Mesenchymal stem cell (in vitro differentiated cells and primary cell): ENCODE measurements around the gene BRIP1.

Experiments
- DNase-seq: peaks from one replicate; pipeline ENCODE4 v3.0.0-alpha.2; 2013
- H2AFZ ChIP-seq: one replicate; pipeline ENCODE4 v1.6.1; 2013; ENCODE audit warnings: low read depth, mild to moderate bottlenecking, control low read depth, inconsistent platforms, low read length, moderate library complexity
- H2AK5ac ChIP-seq: 2 replicates; pipeline ENCODE4 v1.6.1; 2013; ENCODE audit warnings: low read length, moderate library complexity, mild to moderate bottlenecking, inconsistent platforms; ENCODE audit not compliant: severe bottlenecking
- H2BK120ac ChIP-seq: one replicate; pipeline ENCODE4 v1.6.1; 2013; ENCODE audit warnings: low read depth, mild to moderate bottlenecking, inconsistent platforms, low read length, moderate library complexity
- H2BK12ac ChIP-seq, 2 experiments: one replicate each; pipeline ENCODE4 v1.6.1; 2013; ENCODE audit warnings: inconsistent platforms in 2 of 2, low read length in 2 of 2, mild to moderate bottlenecking in 2 of 2, moderate library complexity in 2 of 2, control low read depth in 1 of 2
- H2BK15ac ChIP-seq: one replicate; pipeline ENCODE4 v1.6.1; 2013; ENCODE audit warnings: mild to moderate bottlenecking, low read depth, inconsistent platforms; ENCODE audit not compliant: poor library complexity, severe bottlenecking
- H2BK5ac ChIP-seq: 2 replicates; pipeline ENCODE4 v1.6.1; 2013; ENCODE audit warnings: low read depth, mild to moderate bottlenecking, low read length, control low read depth, inconsistent platforms; ENCODE audit not compliant: poor library complexity, severe bottlenecking
- H3K14ac ChIP-seq, 2 experiments: one replicate each; pipeline ENCODE4 v1.6.1; 2013; ENCODE audit warnings: inconsistent platforms in 2 of 2, low read length in 2 of 2, control low read depth in 1 of 2, mild to moderate bottlenecking in 1 of 2, moderate library complexity in 1 of 2
- H3K18ac ChIP-seq, 2 experiments: one replicate each; pipeline ENCODE4 v1.6.1; 2013; ENCODE audit warnings: inconsistent platforms in 2 of 2, low read length in 2 of 2, control low read depth in 1 of 2, low read depth in 1 of 2, mild to moderate bottlenecking in 1 of 2
- H3K23ac ChIP-seq, 2 experiments: one replicate each; pipeline ENCODE4 v1.6.1; 2013; ENCODE audit warnings: inconsistent platforms in 2 of 2, low read length in 2 of 2, mild to moderate bottlenecking in 2 of 2, moderate library complexity in 2 of 2, control low read depth in 1 of 2
- H3K27ac ChIP-seq: 2 replicates; pipeline ENCODE4 v1.5.1; 2013; ENCODE audit warnings: mild to moderate bottlenecking, moderate library complexity, low read length, control low read depth, inconsistent platforms; ENCODE audit not compliant: poor library complexity, severe bottlenecking
- H3K27me3 ChIP-seq, 2 experiments: 2 replicates each; pipeline versions ENCODE4 v1.6.1 to v1.7.0; 2013; ENCODE audit warnings: low read length in 2 of 2, mild to moderate bottlenecking in 2 of 2, moderate library complexity in 2 of 2, control low read depth in 1 of 2, inconsistent platforms in 1 of 2; ENCODE audit not compliant: control insufficient read depth in 1 of 2, insufficient read depth in 1 of 2
- H3K36me3 ChIP-seq, 2 experiments: 2 replicates each; pipeline versions ENCODE4 v1.6.1 to v1.7.0; 2013; ENCODE audit warnings: low read length in 2 of 2, control low read depth in 1 of 2, inconsistent platforms in 1 of 2, low read depth in 1 of 2, mild to moderate bottlenecking in 1 of 2; ENCODE audit not compliant: insufficient read depth in 2 of 2, control insufficient read depth in 1 of 2
- H3K4ac ChIP-seq, 2 experiments: one replicate each; pipeline ENCODE4 v1.6.1; 2013; ENCODE audit warnings: inconsistent platforms in 2 of 2, low read length in 2 of 2, mild to moderate bottlenecking in 2 of 2, moderate library complexity in 2 of 2, control low read depth in 1 of 2, low read depth in 1 of 2
- H3K4me1 ChIP-seq: 2 replicates; pipeline ENCODE4 v1.6.1; 2013; ENCODE audit warnings: low read depth, low read length, control low read depth; ENCODE audit not compliant: control insufficient read depth, insufficient read depth
- H3K4me2 ChIP-seq: 2 replicates; pipeline ENCODE4 v1.6.1; 2013; ENCODE audit warnings: low read length, mild to moderate bottlenecking, inconsistent platforms; ENCODE audit not compliant: poor library complexity, severe bottlenecking
- H3K4me3 ChIP-seq, 2 experiments: 2 replicates each; pipeline versions ENCODE4 v1.5.1 to v1.7.0; 2013; ENCODE audit warnings: low read length in 2 of 2, mild to moderate bottlenecking in 2 of 2, control low read depth in 1 of 2, low read depth in 1 of 2; ENCODE audit not compliant: insufficient read depth in 1 of 2
- H3K79me1 ChIP-seq: replicated peaks from 2 replicates; pipeline ENCODE4 v1.6.1; 2013; ENCODE audit warnings: mild to moderate bottlenecking, control low read depth, low read length, inconsistent platforms; ENCODE audit not compliant: poor library complexity, severe bottlenecking
- H3K9ac ChIP-seq: 2 replicates; pipeline ENCODE4 v1.7.0; 2013; ENCODE audit warnings: mild to moderate bottlenecking, low read length, moderate library complexity
- H3K9me3 ChIP-seq: 2 replicates; pipeline ENCODE4 v1.7.0; 2013; ENCODE audit warnings: mild to moderate bottlenecking, low read length; ENCODE audit not compliant: control insufficient read depth
- H4K8ac ChIP-seq: one replicate; pipeline ENCODE4 v1.6.1; 2013; ENCODE audit warnings: inconsistent platforms, mild to moderate bottlenecking, low read length, moderate library complexity
- H4K91ac ChIP-seq: one replicate; pipeline ENCODE4 v1.6.1; 2013; ENCODE audit warnings: mild to moderate bottlenecking, low read length, inconsistent platforms
- WGBS: methylation state at CpG from one replicate; pipeline ENCODE4 v1.1.7; 2013; ENCODE audit warnings: mixed read lengths; 5-methylcytosine and 5-hydroxymethylcytosine counted together

BRIP1 gene

GRCh38 chr17:61648587-61648986 is 214.7 kb downstream of the BRIP1 start:
- Histone ChIP-seq H3K27me3 (no peaks in the 10 kb centered on the region), H3K27ac (no peak overlapping the region)
- no CpG with 5 or more reads among the region's 1 CpG for WGBS

DNA sequence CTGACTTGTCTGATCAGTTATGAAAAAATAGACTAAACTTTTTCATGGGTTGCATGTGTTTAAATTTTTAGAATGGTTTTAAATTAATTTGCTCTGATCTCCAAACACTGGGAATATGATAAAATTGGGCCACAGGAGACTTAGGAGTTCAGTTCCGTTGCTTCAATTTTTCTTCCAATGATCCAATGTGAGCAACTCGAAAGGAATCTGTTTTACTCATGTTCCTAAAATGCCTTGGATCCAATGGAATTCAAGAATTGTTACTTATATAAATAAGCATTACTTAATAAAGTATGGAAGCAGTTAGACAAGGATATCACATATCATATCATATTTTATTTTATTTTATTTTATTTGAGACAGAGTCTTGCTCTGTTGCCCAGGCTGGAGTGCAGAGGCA is 216.3 kb downstream of the BRIP1 start:
- Histone ChIP-seq H3K14ac (no peak overlapping the region), H3K4me2 (no peak overlapping the region), H2BK120ac (no peak overlapping the region), H4K8ac (no peak overlapping the region), H4K91ac (no peak overlapping the region), H3K4me3 (no peak overlapping the region), H2BK12ac (no peak overlapping the region), H3K27ac (no peak overlapping the region), H3K18ac (no peak overlapping the region), H2AFZ (no peak overlapping the region), H3K23ac (no peak overlapping the region), H2BK15ac (no peak overlapping the region), H3K27me3 (no peaks in the 10 kb centered on the region), H3K4me1 (no peaks in the 10 kb centered on the region), H3K4ac (no peak overlapping the region), H3K79me1 (no peaks in the 10 kb centered on the region), H3K9ac (no peak overlapping the region), H3K9me3 (peaks cover 26% of the 10 kb centered on the region), H2AK5ac (no peak overlapping the region), H2BK5ac (no peak overlapping the region), H3K36me3 (no peaks in the 10 kb centered on the region)
- WGBS: 100% methylated on average over 1 of the region's 2 CpGs
- DNase-seq: no peak

More at GRCh38 chr17:61648587-61648986, 214.7 kb downstream of the BRIP1 start:
- Histone ChIP-seq H2BK15ac (no peak overlapping the region), H2AK5ac (no peak overlapping the region), H3K9me3 (peaks cover 40% of the 10 kb centered on the region), H3K36me3 (no peaks in the 10 kb centered on the region), H3K18ac (no peak overlapping the region), H4K91ac (no peak overlapping the region), H2AFZ (no peak overlapping the region), H3K4ac (no peak overlapping the region), H3K79me1 (no peaks in the 10 kb centered on the region), H2BK5ac (no peak overlapping the region), H2BK120ac (no peak overlapping the region), H3K23ac (no peak overlapping the region), H3K4me3 (no peak overlapping the region), H4K8ac (no peak overlapping the region), H3K14ac (no peak overlapping the region), H3K4me1 (no peaks in the 10 kb centered on the region), H3K4me2 (no peak overlapping the region), H3K9ac (no peak overlapping the region), H2BK12ac (no peak overlapping the region)
- DNase-seq: no peak

DNA sequence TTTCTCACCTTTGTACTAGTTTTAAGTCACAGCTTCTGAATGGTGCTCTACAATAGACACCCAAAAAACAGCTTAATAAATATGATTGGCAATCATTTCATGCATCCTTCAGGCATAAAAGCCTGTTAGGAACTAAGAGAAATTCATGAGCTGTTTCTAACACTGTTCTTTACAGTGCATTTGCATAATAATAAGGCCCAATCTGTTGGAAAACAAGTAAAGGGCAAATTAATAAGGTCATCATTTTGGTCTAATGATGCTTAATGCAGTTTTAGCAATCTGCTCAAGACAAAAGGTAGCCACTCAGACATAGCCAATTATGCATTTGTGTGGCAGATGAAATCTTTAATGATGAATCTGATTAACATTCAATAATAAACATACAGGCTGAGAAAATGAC is 216.8 kb downstream of the BRIP1 start:
- Histone ChIP-seq H3K4me1 (no peaks in the 10 kb centered on the region), H3K36me3 (no peaks in the 10 kb centered on the region), H2BK5ac (no peak overlapping the region), H2BK120ac (no peak overlapping the region), H3K4me3 (no peak overlapping the region), H3K18ac (no peak overlapping the region), H2AFZ (no peak overlapping the region), H3K27me3 (no peaks in the 10 kb centered on the region), H3K79me1 (no peaks in the 10 kb centered on the region), H2BK12ac (no peak overlapping the region), H3K14ac (no peak overlapping the region), H4K91ac (no peak overlapping the region), H3K9me3 (peaks cover 22% of the 10 kb centered on the region), H3K23ac (no peak overlapping the region), H4K8ac (no peak overlapping the region), H3K9ac (no peak overlapping the region), H3K4ac (no peak overlapping the region), H2AK5ac (no peak overlapping the region), H3K4me2 (no peak overlapping the region), H3K27ac (no peak overlapping the region), H2BK15ac (no peak overlapping the region)
- DNase-seq: no peak

DNA sequence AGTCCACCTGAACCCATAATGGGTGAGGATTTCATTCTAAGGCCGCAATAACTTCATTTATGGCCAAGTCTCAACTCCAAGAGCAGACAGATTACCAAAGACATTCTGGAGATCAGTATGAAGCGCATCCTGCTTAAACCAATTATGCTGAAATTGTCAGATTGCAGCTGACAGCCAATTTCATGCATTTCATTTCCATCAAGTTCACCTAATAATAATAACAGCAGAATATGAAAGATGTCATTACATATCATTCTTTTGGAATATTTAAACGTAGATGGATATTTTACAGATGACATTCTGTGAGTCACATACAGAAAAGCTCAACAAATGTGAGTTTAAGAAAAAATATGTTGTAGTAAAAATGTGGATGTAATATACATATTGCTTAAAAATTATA is 217.4 kb downstream of the BRIP1 start:
- no peak overlapping the region for H3K14ac ChIP-seq
- H2AK5ac ChIP-seq: no peak overlapping the region
- H3K27me3 ChIP-seq: no peaks in the 10 kb centered on the region
- peaks cover 16% of the 10 kb centered on the region for H3K9me3 ChIP-seq
- no peak overlapping the region for H2BK120ac ChIP-seq
- DNase-seq: no peak
- H3K4me3 ChIP-seq: no peak overlapping the region
- H2AFZ ChIP-seq: no peak overlapping the region
- no peaks in the 10 kb centered on the region for H3K79me1 ChIP-seq
- no peak overlapping the region for H3K4ac ChIP-seq
- H2BK15ac ChIP-seq: no peak overlapping the region
- H3K4me2 ChIP-seq: no peak overlapping the region
- no peak overlapping the region for H3K23ac ChIP-seq
- H3K4me1 ChIP-seq: no peaks in the 10 kb centered on the region
- no peak overlapping the region for H3K9ac ChIP-seq
- H2BK12ac ChIP-seq: no peak overlapping the region
- H3K18ac ChIP-seq: no peak overlapping the region
- no peaks in the 10 kb centered on the region for H3K36me3 ChIP-seq
- H3K27ac ChIP-seq: no peak overlapping the region
- no peak overlapping the region for H2BK5ac ChIP-seq
- WGBS: 87% methylated on average over 2 of the region's 3 CpGs
- H4K91ac ChIP-seq: no peak overlapping the region
- no peak overlapping the region for H4K8ac ChIP-seq
